GM19463 (cell line): ENCODE data around the gene EMCN.
"Not testable (repeated sequence)": the region's sequence is repeated elsewhere in the genome, so short reads cannot be mapped to it uniquely, and the experiment has no call there.

ENCODE experiments used
- ATAC-seq: cut with Tn5 transposase; IDR thresholded peaks from one replicate; pipeline ENCODE4 v1.9.1; 2021; ENCODE audit warnings: mild to moderate bottlenecking, moderate library complexity; ENCODE audit not compliant: unreplicated experiment

EMCN gene

DNA sequence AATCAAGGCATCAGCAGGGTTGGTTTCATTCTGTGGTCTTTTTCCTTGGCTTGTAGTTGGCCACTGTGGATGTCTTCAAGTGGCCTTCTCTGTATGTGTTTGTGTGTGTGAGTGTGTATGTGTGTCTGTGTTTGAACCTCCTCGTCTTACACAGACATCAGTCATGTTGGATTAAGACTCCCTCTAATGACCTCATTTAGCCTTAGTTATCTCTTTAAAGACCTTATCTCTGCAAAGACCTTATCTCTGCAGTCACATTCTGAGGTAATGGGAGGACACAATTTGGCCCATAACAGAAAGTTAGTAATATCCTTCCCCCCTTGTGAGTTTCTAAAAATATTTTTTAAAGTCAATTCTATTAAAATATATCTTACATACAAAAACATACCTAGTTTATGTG is 126.7 kb downstream of the EMCN start:
- ATAC-seq: no peak

DNA sequence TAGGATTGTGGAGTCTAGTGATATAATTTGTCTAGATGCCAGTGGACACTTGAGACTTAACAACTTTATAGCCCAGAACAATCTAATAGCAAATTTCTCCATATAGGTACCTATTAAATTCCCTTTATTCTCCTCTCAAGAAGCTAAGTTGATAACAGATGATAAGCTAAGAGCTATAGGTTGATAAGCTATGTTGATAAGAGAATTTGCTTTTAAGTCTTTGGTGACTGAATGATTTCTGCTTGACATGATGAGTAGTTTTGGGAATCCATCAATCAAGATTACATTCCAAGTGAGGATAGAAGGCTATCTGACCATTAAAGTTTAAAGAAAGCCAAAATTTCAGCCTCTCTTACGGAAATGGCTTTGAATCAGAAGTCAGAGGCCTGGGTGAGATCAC is 131.6 kb downstream of the EMCN start:
- ATAC-seq: no peak

- not testable (repeated sequence) for ATAC-seq
Observed at GRCh38 chr4:100380401-100380800, 137.4 kb downstream of the EMCN start.

GRCh38 chr4:100379583-100380105 is 138.2 kb downstream of the EMCN start:
- no peak for ATAC-seq

DNA sequence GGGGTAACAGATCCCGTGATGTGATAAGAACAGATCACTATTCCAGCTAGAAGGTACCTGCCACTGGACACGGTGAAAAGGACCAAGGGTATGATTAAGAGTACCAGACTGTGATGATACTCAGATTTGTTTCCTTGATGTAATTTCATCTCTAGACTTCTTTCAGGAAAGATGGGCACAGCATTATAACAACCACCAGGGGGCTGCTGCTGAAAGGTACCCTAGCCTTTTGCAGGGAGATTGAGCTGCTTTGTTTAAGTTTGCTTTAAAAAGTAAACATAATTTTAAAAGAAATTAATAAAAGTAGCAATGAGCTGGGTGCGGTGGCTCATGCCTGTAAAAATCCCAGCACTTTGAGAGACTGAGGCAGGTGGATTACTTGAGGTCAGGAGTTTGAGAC is 145.4 kb downstream of the EMCN start:
- no peak for ATAC-seq

- ATAC-seq: no peak
Observed at GRCh38 chr4:100369871-100370270, 148.0 kb downstream of the EMCN start.

GRCh38 chr4:100367451-100367850 is 150.4 kb downstream of the EMCN start:
- ATAC-seq: no peak

GRCh38 chr4:100366213-100366612 is 151.6 kb downstream of the EMCN start:
- no peak for ATAC-seq

GRCh38 chr4:100362366-100362765 is 155.5 kb downstream of the EMCN start:
- no peak for ATAC-seq

DNA sequence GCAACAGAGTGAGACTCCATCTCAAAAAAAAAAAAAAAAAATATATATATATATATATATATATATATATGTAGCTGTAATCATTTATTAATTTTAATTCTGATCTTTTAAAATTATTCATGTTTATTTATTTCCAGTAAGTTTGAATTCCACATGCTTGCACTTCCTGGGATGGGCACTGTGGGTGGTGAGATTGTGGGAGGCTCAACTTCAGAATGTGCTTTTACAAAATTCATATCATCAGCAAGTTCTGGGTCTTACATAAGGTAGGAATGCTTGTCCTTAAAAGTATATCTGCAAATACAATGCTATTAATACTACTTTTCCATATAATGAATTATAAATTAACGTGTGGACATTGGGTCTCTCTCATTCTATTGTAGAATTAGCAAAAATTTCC is 156.5 kb downstream of the EMCN start:
- ATAC-seq: no peak

DNA sequence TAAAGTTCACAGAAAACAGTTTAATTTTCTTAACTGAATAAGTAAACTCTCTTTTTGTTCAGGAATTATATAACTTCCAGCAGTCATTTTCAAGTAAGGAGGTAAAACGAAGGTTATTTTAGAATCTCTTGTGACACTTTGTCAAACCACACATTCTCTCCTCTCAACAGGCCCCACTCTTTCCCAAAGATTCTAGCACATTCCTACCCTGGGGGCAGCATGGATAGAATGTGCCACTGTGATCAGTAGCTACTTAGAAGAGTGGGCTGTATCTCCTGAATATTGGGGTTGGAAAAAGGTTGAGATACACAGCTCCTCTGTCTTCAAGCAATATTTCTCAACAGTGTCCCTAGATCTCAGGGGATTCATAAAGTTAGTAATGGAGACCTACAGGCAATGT is 157.6 kb downstream of the EMCN start:
- no peak for ATAC-seq

DNA sequence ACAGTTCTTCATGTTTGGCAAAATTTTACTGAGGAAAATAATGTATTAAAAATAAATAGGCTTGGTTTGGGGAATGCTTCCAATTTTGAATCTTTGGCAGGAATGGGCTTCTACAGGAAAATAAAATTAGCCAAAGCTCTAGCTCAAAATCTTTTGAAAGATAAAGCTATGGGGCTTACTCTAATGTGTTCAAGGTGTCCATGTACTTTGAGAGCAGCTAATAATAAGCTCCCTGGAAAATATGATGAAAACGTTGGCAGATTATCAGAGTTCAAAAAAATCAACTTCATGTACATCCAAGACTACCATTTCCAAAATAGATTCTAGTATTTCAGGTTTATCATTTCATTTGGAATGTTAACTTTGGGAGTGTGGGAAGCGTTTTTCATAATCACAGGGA is 158.4 kb downstream of the EMCN start:
- no peak for ATAC-seq

DNA sequence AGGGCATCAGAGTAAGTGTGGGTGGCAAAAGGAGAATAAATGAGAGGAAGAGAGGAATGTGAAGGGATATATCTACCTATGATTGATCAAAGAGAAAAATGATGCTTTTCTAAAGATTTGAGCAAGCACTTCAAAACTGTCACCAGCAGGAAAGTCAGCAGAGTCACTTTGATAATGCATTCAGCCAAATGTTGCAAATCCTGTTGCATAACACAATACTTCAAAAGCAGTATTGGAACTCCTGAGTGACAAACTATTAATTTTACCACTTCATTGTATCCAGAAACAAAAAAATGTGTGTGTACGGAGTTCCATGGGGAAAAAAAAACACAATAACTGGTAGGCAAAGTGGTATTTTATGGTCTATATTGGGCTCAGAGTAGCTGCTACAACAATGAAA is 160.3 kb downstream of the EMCN start:
- no peak for ATAC-seq

DNA sequence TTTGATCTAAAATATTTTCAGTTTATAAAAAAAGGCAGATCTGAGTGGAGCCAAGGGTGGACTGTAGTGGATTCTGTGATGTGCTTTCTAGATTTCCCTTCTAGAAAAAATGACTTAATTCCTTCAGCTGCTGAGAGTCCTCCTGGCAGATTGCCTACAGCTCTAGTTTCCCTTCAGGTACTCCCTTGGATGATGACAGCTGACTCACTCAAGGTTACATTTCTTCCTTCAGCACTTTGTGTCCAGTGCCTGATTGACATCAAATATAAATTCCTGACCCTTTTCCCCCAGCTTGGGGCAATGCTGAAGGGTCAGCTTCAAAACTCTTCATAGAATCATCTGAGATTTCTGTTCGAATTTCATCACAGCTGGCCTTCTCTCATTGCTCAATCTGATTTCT is 161.7 kb downstream of the EMCN start:
- no peak for ATAC-seq

DNA sequence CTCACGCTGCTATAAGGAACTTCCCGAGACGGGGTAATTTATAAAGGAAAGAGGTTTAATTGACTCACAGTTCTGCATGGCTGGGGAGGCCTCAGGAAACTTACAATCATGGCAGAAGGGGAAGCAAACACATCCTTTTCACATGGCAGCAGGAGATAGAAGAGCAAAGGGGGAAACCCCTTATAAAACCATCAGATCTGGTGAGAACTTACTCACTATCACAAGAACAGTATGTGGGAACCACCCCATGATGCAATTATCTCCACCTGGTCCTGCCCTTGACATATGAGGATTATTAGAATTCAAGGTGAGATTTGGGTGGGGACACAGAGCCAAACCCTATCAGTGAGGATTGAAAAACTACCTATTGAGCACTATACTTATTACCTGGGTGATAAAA is 165.5 kb downstream of the EMCN start:
- not testable (repeated sequence) for ATAC-seq

- ATAC-seq: no peak
Observed at GRCh38 chr4:100348473-100348872, 169.3 kb downstream of the EMCN start.

DNA sequence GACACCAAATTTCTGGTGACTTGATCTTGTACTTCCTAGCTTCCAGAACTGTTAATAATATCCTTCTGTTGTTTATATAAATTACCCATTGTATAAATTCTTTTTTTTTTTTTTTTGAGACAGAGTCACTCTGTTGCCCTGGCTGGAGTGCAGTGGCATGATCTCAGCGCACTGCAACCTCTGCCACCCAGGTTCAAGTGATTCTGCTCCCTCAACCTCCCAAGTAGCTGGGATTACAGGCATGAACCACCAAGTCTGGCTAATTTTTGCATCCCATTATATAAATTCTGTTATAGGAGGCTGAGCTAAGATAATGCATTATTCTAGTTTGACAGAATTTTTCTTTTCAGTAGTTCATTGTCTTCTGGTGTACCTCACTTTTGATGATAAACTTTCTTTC is 170.6 kb downstream of the EMCN start:
- ATAC-seq: no peak

DNA sequence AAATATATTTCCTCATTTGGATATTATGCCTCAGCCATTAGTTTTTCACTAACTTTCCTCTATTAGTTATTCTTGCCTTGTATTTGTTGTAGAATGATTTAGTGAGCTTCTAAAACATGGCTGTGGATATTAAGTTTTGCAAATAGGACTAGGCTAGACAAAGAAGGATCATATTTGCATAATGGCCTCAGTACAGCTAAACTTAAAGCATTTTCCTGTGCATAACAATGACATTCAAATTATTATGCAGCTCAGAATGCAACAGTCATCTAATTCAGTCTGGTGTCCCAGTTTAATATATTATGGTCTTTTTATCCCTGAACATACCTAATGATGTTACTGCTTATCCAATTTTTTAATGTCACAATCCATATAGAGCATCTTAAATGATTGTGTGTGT is 172.2 kb downstream of the EMCN start:
- no peak for ATAC-seq
